ENCODE data around the gene FAM221B.
A peak's percentile ranks its signal among the peaks of the same experiment; 100 is the strongest.

The FAM221B gene

GRCh38 chr9:35812025-35812602 lies 16.4 kb downstream of the FAM221B start, which contains the start of gene SPAG8:
Gene SPAG8 (minus strand): TSS chr9:35812262. CDS start chr9:35812147, 115 bp downstream.
- Histone ChIP-seq H3K36me3 (ENCODE audit: control insufficient read depth in 5 of 5, insufficient read depth in 5 of 5, low read length in 5 of 5) (peaks cover 9 to 30% (median 23%) of the 10 kb centered on the region in 5 donors), H3K4me1 (ENCODE audit: control insufficient read depth in 5 of 5, insufficient read depth in 5 of 5, low read length in 5 of 5) (peaks cover 14 to 42% (median 39%) of the 10 kb centered on the region in 5 donors), H3K9me3 (ENCODE audit: control insufficient read depth in 5 of 5, low read length in 5 of 5) (peaks cover 0 to 2% (median 0%) of the 10 kb centered on the region in 5 donors), H3K27me3 (ENCODE audit: control insufficient read depth in 5 of 5, insufficient read depth in 4 of 5, low read length in 5 of 5) (peaks cover 0 to 5% (median 0%) of the 10 kb centered on the region in 5 donors), H3K27ac (ENCODE audit: low read depth, low read length) (peak within 1 kb of the TSS; percentile 93), H3K4me3 (ENCODE audit: low read depth in 1 of 5, low read length in 5 of 5) (peak within 1 kb of the TSS; percentile 72 to 82 (median 74)), H3K9ac (ENCODE audit: low read length in 5 of 5) (peak within 1 kb of the TSS in 4 of 5 donors; percentile 26 to 62 (median 50))

- peaks cover 0 to 2% (median 0%) of the 10 kb centered on the region in 5 donors for H3K9me3 ChIP-seq (ENCODE audit: control insufficient read depth in 5 of 5, low read length in 5 of 5)
- H3K9ac ChIP-seq (ENCODE audit: low read length in 5 of 5): peak overlapping the region in 3 of 5 donors; percentile 42 to 58 (median 50)
These were observed 17.0 kb downstream of the FAM221B start for GRCh38 chr9:35811381-35812024.

GRCh38 chr9:35810122-35810521 lies 18.4 kb downstream of the FAM221B start:
- Histone ChIP-seq H3K4me1 (ENCODE audit: control insufficient read depth in 5 of 5, insufficient read depth in 5 of 5, low read length in 5 of 5) (peaks cover 12 to 38% (median 36%) of the 10 kb centered on the region in 5 donors), H3K27ac (ENCODE audit: low read depth, low read length) (no peak overlapping the region), H3K9me3 (ENCODE audit: control insufficient read depth in 5 of 5, low read length in 5 of 5) (peaks cover 0 to 2% (median 0%) of the 10 kb centered on the region in 5 donors), H3K27me3 (ENCODE audit: control insufficient read depth in 5 of 5, insufficient read depth in 4 of 5, low read length in 5 of 5) (peaks cover 0 to 3% (median 0%) of the 10 kb centered on the region in 5 donors), H3K9ac (ENCODE audit: low read length in 5 of 5) (no peak overlapping the region), H3K36me3 (ENCODE audit: control insufficient read depth in 5 of 5, insufficient read depth in 5 of 5, low read length in 5 of 5) (peaks cover 9 to 48% (median 38%) of the 10 kb centered on the region in 5 donors), H3K4me3 (ENCODE audit: low read depth in 1 of 5, low read length in 5 of 5) (no peak overlapping the region)

More at GRCh38 chr9:35811381-35812024, 17.0 kb downstream of the FAM221B start:
- H3K4me3 ChIP-seq (ENCODE audit: low read depth in 1 of 5, low read length in 5 of 5): peak overlapping the region; percentile 72 to 82 (median 74)
- H3K4me1 ChIP-seq (ENCODE audit: control insufficient read depth in 5 of 5, insufficient read depth in 5 of 5, low read length in 5 of 5): peaks cover 14 to 42% (median 39%) of the 10 kb centered on the region in 5 donors
- H3K27ac ChIP-seq (ENCODE audit: low read depth, low read length): peak overlapping the region; percentile 44
- peaks cover 0 to 5% (median 0%) of the 10 kb centered on the region in 5 donors for H3K27me3 ChIP-seq (ENCODE audit: control insufficient read depth in 5 of 5, insufficient read depth in 4 of 5, low read length in 5 of 5)
- H3K36me3 ChIP-seq (ENCODE audit: control insufficient read depth in 5 of 5, insufficient read depth in 5 of 5, low read length in 5 of 5): peaks cover 9 to 34% (median 29%) of the 10 kb centered on the region in 5 donors

GRCh38 chr9:35808433-35808832 lies 20.1 kb downstream of the FAM221B start:
- Histone ChIP-seq H3K4me1 (ENCODE audit: control insufficient read depth in 5 of 5, insufficient read depth in 5 of 5, low read length in 5 of 5) (peaks cover under 1 to 26% (median 25%) of the 10 kb centered on the region in 5 donors), H3K9me3 (ENCODE audit: control insufficient read depth in 5 of 5, low read length in 5 of 5) (no peaks in the 10 kb centered on the region), H3K9ac (ENCODE audit: low read length in 5 of 5) (no peak overlapping the region), H3K36me3 (ENCODE audit: control insufficient read depth in 5 of 5, insufficient read depth in 5 of 5, low read length in 5 of 5) (peaks cover 13 to 52% (median 38%) of the 10 kb centered on the region in 5 donors), H3K27ac (ENCODE audit: low read depth, low read length) (no peak overlapping the region), H3K27me3 (ENCODE audit: control insufficient read depth in 5 of 5, insufficient read depth in 4 of 5, low read length in 5 of 5) (no peaks in the 10 kb centered on the region), H3K4me3 (ENCODE audit: low read depth in 1 of 5, low read length in 5 of 5) (no peak overlapping the region)

- Histone ChIP-seq H3K4me3 (ENCODE audit: low read depth in 1 of 5, low read length in 5 of 5) (no peak overlapping the region), H3K9ac (ENCODE audit: low read length in 5 of 5) (no peak overlapping the region), H3K27me3 (ENCODE audit: control insufficient read depth in 5 of 5, insufficient read depth in 4 of 5, low read length in 5 of 5) (no peaks in the 10 kb centered on the region), H3K4me1 (ENCODE audit: control insufficient read depth in 5 of 5, insufficient read depth in 5 of 5, low read length in 5 of 5) (peaks cover 0 to 2% (median 2%) of the 10 kb centered on the region in 5 donors), H3K36me3 (ENCODE audit: control insufficient read depth in 5 of 5, insufficient read depth in 5 of 5, low read length in 5 of 5) (peaks cover 19 to 72% (median 56%) of the 10 kb centered on the region in 5 donors), H3K9me3 (ENCODE audit: control insufficient read depth in 5 of 5, low read length in 5 of 5) (no peaks in the 10 kb centered on the region), H3K27ac (ENCODE audit: low read depth, low read length) (no peak overlapping the region)
These were observed 22.4 kb downstream of the FAM221B start for GRCh38 chr9:35806101-35806500.

- Histone ChIP-seq H3K9ac (ENCODE audit: low read length in 5 of 5) (no peak overlapping the region), H3K4me1 (ENCODE audit: control insufficient read depth in 5 of 5, insufficient read depth in 5 of 5, low read length in 5 of 5) (no peaks in the 10 kb centered on the region), H3K9me3 (ENCODE audit: control insufficient read depth in 5 of 5, low read length in 5 of 5) (no peaks in the 10 kb centered on the region), H3K4me3 (ENCODE audit: low read depth in 1 of 5, low read length in 5 of 5) (no peak overlapping the region), H3K27me3 (ENCODE audit: control insufficient read depth in 5 of 5, insufficient read depth in 4 of 5, low read length in 5 of 5) (no peaks in the 10 kb centered on the region), H3K36me3 (ENCODE audit: control insufficient read depth in 5 of 5, insufficient read depth in 5 of 5, low read length in 5 of 5) (peaks cover 10 to 54% (median 43%) of the 10 kb centered on the region in 5 donors), H3K27ac (ENCODE audit: low read depth, low read length) (no peak overlapping the region)
These were observed 27.0 kb downstream of the FAM221B start for GRCh38 chr9:35801328-35802128.

GRCh38 chr9:35800530-35800929 lies 28.0 kb downstream of the FAM221B start:
- H3K27ac ChIP-seq (ENCODE audit: low read depth, low read length): no peak overlapping the region
- H3K4me3 ChIP-seq (ENCODE audit: low read depth in 1 of 5, low read length in 5 of 5): no peak overlapping the region
- H3K27me3 ChIP-seq (ENCODE audit: control insufficient read depth in 5 of 5, insufficient read depth in 4 of 5, low read length in 5 of 5): no peaks in the 10 kb centered on the region
- H3K36me3 ChIP-seq (ENCODE audit: control insufficient read depth in 5 of 5, insufficient read depth in 5 of 5, low read length in 5 of 5): peaks cover 10 to 44% (median 33%) of the 10 kb centered on the region in 5 donors
- H3K9ac ChIP-seq (ENCODE audit: low read length in 5 of 5): no peak overlapping the region
- H3K9me3 ChIP-seq (ENCODE audit: control insufficient read depth in 5 of 5, low read length in 5 of 5): no peaks in the 10 kb centered on the region
- H3K4me1 ChIP-seq (ENCODE audit: control insufficient read depth in 5 of 5, insufficient read depth in 5 of 5, low read length in 5 of 5): no peaks in the 10 kb centered on the region

GRCh38 chr9:35798658-35799374 lies 29.7 kb downstream of the FAM221B start:
- H3K9ac ChIP-seq (ENCODE audit: low read length in 5 of 5): no peak overlapping the region
- H3K27ac ChIP-seq (ENCODE audit: low read depth, low read length): no peak overlapping the region

GRCh38 chr9:35797311-35798109 lies 31.0 kb downstream of the FAM221B start:
- Histone ChIP-seq H3K36me3 (ENCODE audit: control insufficient read depth in 5 of 5, insufficient read depth in 5 of 5, low read length in 5 of 5) (peaks cover 2 to 30% (median 25%) of the 10 kb centered on the region in 5 donors), H3K9me3 (ENCODE audit: control insufficient read depth in 5 of 5, low read length in 5 of 5) (no peaks in the 10 kb centered on the region), H3K9ac (ENCODE audit: low read length in 5 of 5) (no peak overlapping the region), H3K27ac (ENCODE audit: low read depth, low read length) (no peak overlapping the region), H3K4me1 (ENCODE audit: control insufficient read depth in 5 of 5, insufficient read depth in 5 of 5, low read length in 5 of 5) (peaks cover 0 to 30% (median 26%) of the 10 kb centered on the region in 5 donors), H3K27me3 (ENCODE audit: control insufficient read depth in 5 of 5, insufficient read depth in 4 of 5, low read length in 5 of 5) (no peaks in the 10 kb centered on the region), H3K4me3 (ENCODE audit: low read depth in 1 of 5, low read length in 5 of 5) (no peak overlapping the region)

More at GRCh38 chr9:35798658-35799374, 29.7 kb downstream of the FAM221B start:
- Histone ChIP-seq H3K36me3 (ENCODE audit: control insufficient read depth in 5 of 5, insufficient read depth in 5 of 5, low read length in 5 of 5) (peaks cover 10 to 37% (median 28%) of the 10 kb centered on the region in 5 donors), H3K4me1 (ENCODE audit: control insufficient read depth in 5 of 5, insufficient read depth in 5 of 5, low read length in 5 of 5) (peaks cover 0 to 17% (median 13%) of the 10 kb centered on the region in 5 donors), H3K27me3 (ENCODE audit: control insufficient read depth in 5 of 5, insufficient read depth in 4 of 5, low read length in 5 of 5) (no peaks in the 10 kb centered on the region), H3K4me3 (ENCODE audit: low read depth in 1 of 5, low read length in 5 of 5) (no peak overlapping the region), H3K9me3 (ENCODE audit: control insufficient read depth in 5 of 5, low read length in 5 of 5) (no peaks in the 10 kb centered on the region)
